Stimulated activated memory B cell treated with anti-CD40 and anti-IgM and Interleukin-4, amounts not matched to agents 10 μg/mL and 1 μg/mL and 100 μg/mL, for 72 hours (primary cell): Measurements from ENCODE around the gene EFCAB11.

Experiments used
- ATAC-seq: fragments of 150-1000 bp; cut with Tn5 transposase; 2 replicates; pipeline ENCODE4 v1.10.0; 2021
- H3K27ac Mint-ChIP-seq: one replicate; pipeline ENCODE4 v1.8.0; 2022; ENCODE audit warnings: mild to moderate bottlenecking, mixed read lengths
- H3K27me3 Mint-ChIP-seq: one replicate; pipeline ENCODE4 v1.8.0; 2022; ENCODE audit warnings: mixed read lengths
- H3K36me3 Mint-ChIP-seq: one replicate; pipeline ENCODE4 v1.8.0; 2022; ENCODE audit warnings: mixed read lengths
- H3K4me1 Mint-ChIP-seq: one replicate; pipeline ENCODE4 v1.8.0; 2022; ENCODE audit warnings: mixed read lengths
- H3K4me3 Mint-ChIP-seq: one replicate; pipeline ENCODE4 v1.8.0; 2022; ENCODE audit warnings: mild to moderate bottlenecking, moderate library complexity, mixed read lengths
- H3K9me3 Mint-ChIP-seq: one replicate; pipeline ENCODE4 v1.8.0; 2022; ENCODE audit warnings: mixed read lengths

The EFCAB11 gene

GRCh38 chr14:89965839-89966238 lies 11.3 kb upstream of the EFCAB11 start:
- no peak overlapping the region for H3K4me3 Mint-ChIP-seq
- no peaks in the 10 kb centered on the region for H3K27me3 Mint-ChIP-seq
- peaks cover 58% of the 10 kb centered on the region for H3K36me3 Mint-ChIP-seq
- no peak overlapping the region for H3K27ac Mint-ChIP-seq
- H3K4me1 Mint-ChIP-seq = peaks cover 29% of the 10 kb centered on the region
- ATAC-seq = no peak
- H3K9me3 Mint-ChIP-seq = no peaks in the 10 kb centered on the region

GRCh38 chr14:89963288-89963978 lies 8.9 kb upstream of the EFCAB11 start:
- Mint-ChIP-seq H3K27ac (no peak overlapping the region), H3K4me3 (no peak overlapping the region), H3K9me3 (no peaks in the 10 kb centered on the region), H3K27me3 (no peaks in the 10 kb centered on the region), H3K4me1 (peaks cover 40% of the 10 kb centered on the region), H3K36me3 (peaks cover 52% of the 10 kb centered on the region)
- no peak for ATAC-seq

GRCh38 chr14:89960914-89961313 lies 6.4 kb upstream of the EFCAB11 start:
- Mint-ChIP-seq H3K36me3 (peaks cover 59% of the 10 kb centered on the region), H3K9me3 (no peaks in the 10 kb centered on the region), H3K27ac (peak overlapping the region; percentile 8), H3K4me3 (no peak overlapping the region), H3K27me3 (no peaks in the 10 kb centered on the region), H3K4me1 (peaks cover 56% of the 10 kb centered on the region)
- no peak for ATAC-seq

- no peak for ATAC-seq
- Mint-ChIP-seq H3K4me1 (peaks cover 51% of the 10 kb centered on the region), H3K27ac (no peak overlapping the region), H3K4me3 (no peak overlapping the region), H3K36me3 (peaks cover 50% of the 10 kb centered on the region), H3K27me3 (no peaks in the 10 kb centered on the region), H3K9me3 (no peaks in the 10 kb centered on the region)
Measured at GRCh38 chr14:89959853-89960445, 5.4 kb upstream of the EFCAB11 start.

- ATAC-seq = no peak
Measured at GRCh38 chr14:89958966-89959365, 4.4 kb upstream of the EFCAB11 start.

GRCh38 chr14:89957791-89958190 lies 3.3 kb upstream of the EFCAB11 start:
- ATAC-seq = no peak
- peaks cover 38% of the 10 kb centered on the region for H3K36me3 Mint-ChIP-seq
- peaks cover 55% of the 10 kb centered on the region for H3K4me1 Mint-ChIP-seq
- H3K27ac Mint-ChIP-seq = peak overlapping the region; percentile 95
- H3K27me3 Mint-ChIP-seq = no peaks in the 10 kb centered on the region
- no peaks in the 10 kb centered on the region for H3K9me3 Mint-ChIP-seq
- no peak overlapping the region for H3K4me3 Mint-ChIP-seq

More at GRCh38 chr14:89958966-89959365, 4.4 kb upstream of the EFCAB11 start:
- Mint-ChIP-seq H3K4me3 (no peak overlapping the region), H3K27ac (no peak overlapping the region), H3K4me1 (peaks cover 55% of the 10 kb centered on the region), H3K9me3 (no peaks in the 10 kb centered on the region), H3K36me3 (peaks cover 45% of the 10 kb centered on the region), H3K27me3 (no peaks in the 10 kb centered on the region)

GRCh38 chr14:89957376-89957775 lies 2.8 kb upstream of the EFCAB11 start:
- Mint-ChIP-seq H3K4me1 (peaks cover 51% of the 10 kb centered on the region), H3K36me3 (peaks cover 33% of the 10 kb centered on the region), H3K9me3 (no peaks in the 10 kb centered on the region), H3K4me3 (peak overlapping the region; percentile 98), H3K27ac (peak overlapping the region; percentile 95), H3K27me3 (no peaks in the 10 kb centered on the region)
- ATAC-seq = no peak

GRCh38 chr14:89956661-89957009 lies 2.1 kb upstream of the EFCAB11 start:
- Mint-ChIP-seq H3K36me3 (peaks cover 32% of the 10 kb centered on the region), H3K27me3 (no peaks in the 10 kb centered on the region), H3K9me3 (no peaks in the 10 kb centered on the region), H3K4me1 (peaks cover 48% of the 10 kb centered on the region), H3K27ac (peak overlapping the region; percentile 95), H3K4me3 (peak overlapping the region; percentile 98)
- no peak for ATAC-seq

GRCh38 chr14:89955745-89956660 lies 1.5 kb upstream of the EFCAB11 start, which contains the start of gene TDP1:
TSS of gene TDP1 (plus strand) at chr14:89955927. CDS start at chr14:89963115, 7,188 bp downstream.
- H3K27ac Mint-ChIP-seq = peak within 1 kb of the TSS; percentile 95
- peak within 1 kb of the TSS; percentile 98 for H3K4me3 Mint-ChIP-seq
- peaks cover 42% of the 10 kb centered on the region for H3K4me1 Mint-ChIP-seq
- H3K27me3 Mint-ChIP-seq = no peaks in the 10 kb centered on the region
- peaks cover 36% of the 10 kb centered on the region for H3K36me3 Mint-ChIP-seq
- ATAC-seq = peak; percentile 88
- H3K9me3 Mint-ChIP-seq = no peaks in the 10 kb centered on the region

- Mint-ChIP-seq H3K4me1 (peaks cover 34% of the 10 kb centered on the region), H3K9me3 (no peaks in the 10 kb centered on the region)
Measured at GRCh38 chr14:89955022-89955744, 653 bp upstream of the EFCAB11 start.

GRCh38 chr14:89953602-89954001 lies 928 bp downstream of the EFCAB11 start:
- Mint-ChIP-seq H3K27me3 (no peaks in the 10 kb centered on the region), H3K9me3 (peaks cover under 1% of the 10 kb centered on the region), H3K27ac (peak overlapping the region; percentile 95), H3K4me1 (peaks cover 30% of the 10 kb centered on the region), H3K4me3 (peak overlapping the region; percentile 98), H3K36me3 (peaks cover 42% of the 10 kb centered on the region)
- no peak for ATAC-seq

More at GRCh38 chr14:89955022-89955744, 653 bp upstream of the EFCAB11 start:
- peak overlapping the region; percentile 98 for H3K4me3 Mint-ChIP-seq
- peak; percentile 54 for ATAC-seq
- H3K27me3 Mint-ChIP-seq = no peaks in the 10 kb centered on the region
- H3K36me3 Mint-ChIP-seq = peaks cover 34% of the 10 kb centered on the region
- H3K27ac Mint-ChIP-seq = peak overlapping the region; percentile 95

GRCh38 chr14:89952576-89952975 lies 2.0 kb downstream of the EFCAB11 start:
- ATAC-seq = no peak
- Mint-ChIP-seq H3K36me3 (peaks cover 41% of the 10 kb centered on the region), H3K9me3 (peaks cover 3% of the 10 kb centered on the region), H3K4me1 (peaks cover 26% of the 10 kb centered on the region), H3K27ac (no peak overlapping the region), H3K27me3 (no peaks in the 10 kb centered on the region), H3K4me3 (no peak overlapping the region)

- Mint-ChIP-seq H3K4me3 (no peak overlapping the region), H3K27ac (no peak overlapping the region), H3K36me3 (peaks cover 34% of the 10 kb centered on the region), H3K27me3 (no peaks in the 10 kb centered on the region), H3K9me3 (peaks cover 3% of the 10 kb centered on the region), H3K4me1 (no peaks in the 10 kb centered on the region)
- no peak for ATAC-seq
Measured at GRCh38 chr14:89947344-89947743, 7.2 kb downstream of the EFCAB11 start.

GRCh38 chr14:89941830-89942377 lies 12.6 kb downstream of the EFCAB11 start:
- Mint-ChIP-seq H3K9me3 (no peaks in the 10 kb centered on the region), H3K27me3 (no peaks in the 10 kb centered on the region), H3K4me1 (no peaks in the 10 kb centered on the region), H3K4me3 (no peak overlapping the region), H3K27ac (no peak overlapping the region), H3K36me3 (no peaks in the 10 kb centered on the region)
- no peak for ATAC-seq
